ENCODE data around the gene WNK3. TPM values are rescaled to one million over a fixed set of nuclear protein-coding genes. Genes with fewer than 3 reads are reported as not detected.

The WNK3 gene
- total RNA-seq, 1 experiment from 2014 or later = not detected

- peaks cover 2% of the 10 kb centered on the region for H3K9me3 Mint-ChIP-seq (ENCODE audit: low read depth, unreplicated experiment)
These were observed 37.8 kb downstream of the WNK3 start for GRCh38 chrX:54320067-54320466.

DNA sequence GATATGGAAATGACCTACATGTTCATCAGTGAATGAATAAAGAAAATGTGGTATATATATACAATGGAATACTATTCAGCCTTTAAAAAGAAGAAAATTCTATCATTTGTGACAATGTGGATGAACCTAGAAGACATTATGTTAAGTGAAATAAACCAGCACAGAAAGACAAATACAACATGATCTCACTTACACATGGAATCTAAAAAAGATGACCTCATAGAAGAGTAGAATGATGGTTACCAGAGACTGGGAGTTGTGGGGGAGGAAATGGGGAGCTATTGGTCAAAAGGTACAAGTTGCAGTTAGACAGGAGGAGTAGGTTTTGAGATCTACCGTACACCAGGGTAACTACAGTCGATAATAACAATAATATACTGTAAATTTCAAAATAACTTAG is 51.5 kb downstream of the WNK3 start:
- no peak overlapping the region for H3K4me3 Mint-ChIP-seq (ENCODE audit: low read depth, unreplicated experiment)
- no peaks in the 10 kb centered on the region for H3K9me3 Mint-ChIP-seq (ENCODE audit: low read depth, unreplicated experiment)
- no peak for DNase-seq
- CTCF ChIA-PET = no interaction called here
- H3K36me3 Mint-ChIP-seq (ENCODE audit: insufficient read depth, unreplicated experiment) = no peaks in the 10 kb centered on the region
- BruUV-seq (replicated peaks) = no TSS peak
- no peaks in the 10 kb centered on the region for H3K4me1 Mint-ChIP-seq (ENCODE audit: low read depth, unreplicated experiment)
- intact Hi-C loops (cut with micrococcal nuclease; ENCODE audit: unreplicated experiment) = no loop called here
- H3K27me3 Mint-ChIP-seq (ENCODE audit: unreplicated experiment) = no peaks in the 10 kb centered on the region
- no peak overlapping the region for H3K27ac Mint-ChIP-seq (ENCODE audit: unreplicated experiment)
- TF ChIP-seq, protein P1, sequence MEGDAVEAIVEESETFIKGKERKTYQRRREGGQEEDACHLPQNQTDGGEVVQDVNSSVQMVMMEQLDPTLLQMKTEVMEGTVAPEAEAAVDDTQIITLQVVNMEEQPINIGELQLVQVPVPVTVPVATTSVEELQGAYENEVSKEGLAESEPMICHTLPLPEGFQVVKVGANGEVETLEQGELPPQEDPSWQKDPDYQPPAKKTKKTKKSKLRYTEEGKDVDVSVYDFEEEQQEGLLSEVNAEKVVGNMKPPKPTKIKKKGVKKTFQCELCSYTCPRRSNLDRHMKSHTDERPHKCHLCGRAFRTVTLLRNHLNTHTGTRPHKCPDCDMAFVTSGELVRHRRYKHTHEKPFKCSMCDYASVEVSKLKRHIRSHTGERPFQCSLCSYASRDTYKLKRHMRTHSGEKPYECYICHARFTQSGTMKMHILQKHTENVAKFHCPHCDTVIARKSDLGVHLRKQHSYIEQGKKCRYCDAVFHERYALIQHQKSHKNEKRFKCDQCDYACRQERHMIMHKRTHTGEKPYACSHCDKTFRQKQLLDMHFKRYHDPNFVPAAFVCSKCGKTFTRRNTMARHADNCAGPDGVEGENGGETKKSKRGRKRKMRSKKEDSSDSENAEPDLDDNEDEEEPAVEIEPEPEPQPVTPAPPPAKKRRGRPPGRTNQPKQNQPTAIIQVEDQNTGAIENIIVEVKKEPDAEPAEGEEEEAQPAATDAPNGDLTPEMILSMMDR (IDR thresholded peaks at IDR 0.05; ENCODE audit: unreplicated experiment) = no peak

More at GRCh38 chrX:54320067-54320466, 37.8 kb downstream of the WNK3 start:
- BruUV-seq (replicated peaks) = no TSS peak
- CTCF ChIA-PET = interaction anchor here (0.6 kb wide), 1 partner anchor 111 kb away, joined by 5 read pairs; no protein-coding TSS in a partner anchor
- Mint-ChIP-seq H3K4me1 (ENCODE audit: low read depth, unreplicated experiment) (no peaks in the 10 kb centered on the region), H3K27ac (ENCODE audit: unreplicated experiment) (no peak overlapping the region), H3K4me3 (ENCODE audit: low read depth, unreplicated experiment) (no peak overlapping the region), H3K27me3 (ENCODE audit: unreplicated experiment) (peaks cover 12% of the 10 kb centered on the region), H3K36me3 (ENCODE audit: insufficient read depth, unreplicated experiment) (no peaks in the 10 kb centered on the region)
- DNase-seq = no peak
- TF ChIP-seq, protein P1 (IDR thresholded peaks at IDR 0.05; ENCODE audit: unreplicated experiment) = no peak
- intact Hi-C loops (cut with micrococcal nuclease; ENCODE audit: unreplicated experiment) = no loop called here

DNA sequence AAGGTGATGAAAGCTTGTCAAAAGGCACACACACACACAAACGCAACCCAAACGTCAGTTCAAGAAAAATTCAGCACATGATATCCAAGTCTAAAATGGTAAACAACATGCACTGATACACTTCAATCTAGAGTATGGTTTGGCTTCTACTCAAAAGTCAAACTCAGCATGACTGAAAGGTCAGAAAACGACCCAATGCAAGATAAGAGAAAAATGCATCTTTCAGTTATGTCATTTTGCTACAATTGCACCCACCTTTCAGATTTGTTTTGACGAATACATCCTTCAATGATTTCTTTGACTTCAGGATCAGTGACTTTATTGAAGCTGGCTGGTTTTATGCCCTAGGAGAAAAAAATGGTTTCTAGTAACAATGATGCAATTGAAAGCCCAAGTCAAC is 56.3 kb downstream of the WNK3 start:
- BruUV-seq (replicated peaks) = no TSS peak

GRCh38 chrX:54294306-54294705 is 63.5 kb downstream of the WNK3 start:
- no peaks in the 10 kb centered on the region for H3K4me1 Mint-ChIP-seq (ENCODE audit: low read depth, unreplicated experiment)
- intact Hi-C loops (cut with micrococcal nuclease; ENCODE audit: unreplicated experiment) = no loop called here
- no peaks in the 10 kb centered on the region for H3K9me3 Mint-ChIP-seq (ENCODE audit: low read depth, unreplicated experiment)
- TF ChIP-seq, protein P1 (IDR thresholded peaks at IDR 0.05; ENCODE audit: unreplicated experiment) = no peak
- CTCF ChIA-PET = no interaction called here
- no peak overlapping the region for H3K4me3 Mint-ChIP-seq (ENCODE audit: low read depth, unreplicated experiment)
- no peak for DNase-seq
- no TSS peak for BruUV-seq (replicated peaks)
- peaks cover 61% of the 10 kb centered on the region for H3K27me3 Mint-ChIP-seq (ENCODE audit: unreplicated experiment)
- H3K27ac Mint-ChIP-seq (ENCODE audit: unreplicated experiment) = no peak overlapping the region
- no peaks in the 10 kb centered on the region for H3K36me3 Mint-ChIP-seq (ENCODE audit: insufficient read depth, unreplicated experiment)

More for the DNA sequence above, 56.3 kb downstream of the WNK3 start:
- TF ChIP-seq, protein P1 (IDR thresholded peaks at IDR 0.05; ENCODE audit: unreplicated experiment) = no peak
- CTCF ChIA-PET = no interaction called here
- Mint-ChIP-seq H3K27ac (ENCODE audit: unreplicated experiment) (no peak overlapping the region), H3K4me1 (ENCODE audit: low read depth, unreplicated experiment) (no peaks in the 10 kb centered on the region), H3K4me3 (ENCODE audit: low read depth, unreplicated experiment) (no peak overlapping the region), H3K27me3 (ENCODE audit: unreplicated experiment) (peaks cover 18% of the 10 kb centered on the region), H3K9me3 (ENCODE audit: low read depth, unreplicated experiment) (no peaks in the 10 kb centered on the region), H3K36me3 (ENCODE audit: insufficient read depth, unreplicated experiment) (no peaks in the 10 kb centered on the region)
- DNase-seq = no peak
- intact Hi-C loops (cut with micrococcal nuclease; ENCODE audit: unreplicated experiment) = no loop called here

All from Calu3 (cell line).